Endothelial cell of hepatic sinusoid (primary cell): ENCODE results near the gene CELSR3.

Experiments
- in situ Hi-C: cut with HindIII; loops from 2 replicates; pipeline ENCODE4 v1.10.0; 2017; ENCODE audit warnings: low sequenced_read_pairs

The CELSR3 gene

GRCh38 chr3:48686538-48687219, 24.0 kb upstream of the CELSR3 start:
- in situ Hi-C loops = no loop called here

GRCh38 chr3:48685603-48686511, 23.2 kb upstream of the CELSR3 start, which contains the start of gene NCKIPSD:
TSS of gene NCKIPSD (minus strand) at chr3:48685915. CDS start at chr3:48685807, 108 bp downstream.
- in situ Hi-C loops = no loop called here

GRCh38 chr3:48685293-48685602, 22.6 kb upstream of the CELSR3 start:
- in situ Hi-C loops = no loop called here

GRCh38 chr3:48684480-48685143, 21.9 kb upstream of the CELSR3 start:
- in situ Hi-C loops = no loop called here

- in situ Hi-C loops = no loop called here
Measured at GRCh38 chr3:48684054-48684349, 21.3 kb upstream of the CELSR3 start.

GRCh38 chr3:48682786-48683185, 20.1 kb upstream of the CELSR3 start:
- in situ Hi-C loops = no loop called here

- in situ Hi-C loops = no loop called here
Measured at GRCh38 chr3:48681974-48682610, 19.4 kb upstream of the CELSR3 start.

GRCh38 chr3:48681541-48681880, 18.8 kb upstream of the CELSR3 start:
- in situ Hi-C loops = no loop called here

- in situ Hi-C loops = no loop called here
Measured at GRCh38 chr3:48680811-48681540, 18.3 kb upstream of the CELSR3 start.

GRCh38 chr3:48679411-48680391, 17.0 kb upstream of the CELSR3 start:
- in situ Hi-C loops = no loop called here

- in situ Hi-C loops = no loop called here
Measured at GRCh38 chr3:48678566-48679380, 16.1 kb upstream of the CELSR3 start.

- in situ Hi-C loops = no loop called here
Measured at GRCh38 chr3:48678056-48678455, 15.4 kb upstream of the CELSR3 start.

GRCh38 chr3:48674505-48674904, 11.8 kb upstream of the CELSR3 start:
- in situ Hi-C loops = no loop called here

GRCh38 chr3:48672522-48672921, 9.8 kb upstream of the CELSR3 start:
- in situ Hi-C loops = no loop called here

- in situ Hi-C loops = no loop called here
Measured at GRCh38 chr3:48664929-48665328, 2.2 kb upstream of the CELSR3 start.

GRCh38 chr3:48664313-48664644, 1.6 kb upstream of the CELSR3 start:
- in situ Hi-C loops = no loop called here

GRCh38 chr3:48663489-48664312, 1.0 kb upstream of the CELSR3 start:
- in situ Hi-C loops = no loop called here

- in situ Hi-C loops = no loop called here
Measured at GRCh38 chr3:48662145-48662752, 437 bp downstream of the CELSR3 start.
